Stimulated activated CD4-positive, alpha-beta T cell treated with anti-CD3 and anti-CD28 coated beads, Interleukin-1b, Interleukin-23, amount 100 ng/mL, for 4 hours (primary cell): ENCODE results near the gene TP53I11.

Source experiments
- DNase-seq, 2 donors: peaks; one replicate each; pipeline ENCODE4 v3.0.0-alpha.2; 2020; ENCODE audit warnings: low read depth in 2 of 2

The TP53I11 gene, protein sequence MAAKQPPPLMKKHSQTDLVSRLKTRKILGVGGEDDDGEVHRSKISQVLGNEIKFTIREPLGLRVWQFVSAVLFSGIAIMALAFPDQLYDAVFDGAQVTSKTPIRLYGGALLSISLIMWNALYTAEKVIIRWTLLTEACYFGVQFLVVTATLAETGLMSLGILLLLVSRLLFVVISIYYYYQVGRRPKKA

GRCh38 chr11:44950625-44951476 lies at the start of gene TP53I11:
TSS of gene TP53I11 (minus strand) at chr11:44950883. CDS start at chr11:44938335, 12,548 bp downstream.
- peak; percentile 64 to 67 for DNase-seq

DNA sequence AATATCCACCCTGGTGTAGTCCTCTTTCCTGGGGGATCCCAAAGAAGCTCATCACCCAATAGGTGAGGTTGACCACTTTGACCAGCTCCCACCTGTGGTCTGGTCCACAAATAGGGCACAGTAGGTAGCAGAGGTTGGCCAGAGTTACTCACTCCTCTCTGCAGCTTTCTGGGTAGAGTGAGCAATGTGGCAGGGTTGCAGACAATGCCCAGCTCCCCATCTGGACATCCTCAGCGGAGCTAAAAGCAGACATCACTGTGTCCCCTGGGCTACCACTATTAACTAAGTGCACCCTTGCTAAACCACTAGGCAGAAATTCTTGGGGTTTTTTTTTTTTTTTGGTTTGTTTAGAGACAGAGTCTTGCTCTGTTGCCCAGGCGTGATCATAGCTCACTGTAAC lies 48.4 kb upstream of the TP53I11 start:
- DNase-seq = no peak

DNA sequence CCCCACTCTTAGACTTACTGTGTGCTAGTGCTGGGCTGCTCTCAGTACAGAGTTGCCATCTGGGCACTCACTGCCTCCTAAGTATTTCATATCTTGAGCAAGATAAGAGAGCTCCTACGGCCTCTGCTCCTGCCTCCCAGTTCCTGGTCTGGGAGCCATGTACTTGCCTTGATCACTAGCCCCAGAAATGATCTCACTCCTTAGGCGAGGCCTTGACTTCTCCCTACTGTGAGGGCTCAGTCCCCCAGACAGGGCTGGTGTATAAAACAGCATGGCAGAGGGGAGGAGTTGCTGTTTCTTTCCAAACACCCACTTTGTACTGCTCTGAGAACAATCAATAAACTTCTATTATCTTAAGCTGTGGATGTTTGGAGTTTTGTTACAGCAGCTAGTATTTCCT lies 47.4 kb upstream of the TP53I11 start:
- DNase-seq = no peak

DNA sequence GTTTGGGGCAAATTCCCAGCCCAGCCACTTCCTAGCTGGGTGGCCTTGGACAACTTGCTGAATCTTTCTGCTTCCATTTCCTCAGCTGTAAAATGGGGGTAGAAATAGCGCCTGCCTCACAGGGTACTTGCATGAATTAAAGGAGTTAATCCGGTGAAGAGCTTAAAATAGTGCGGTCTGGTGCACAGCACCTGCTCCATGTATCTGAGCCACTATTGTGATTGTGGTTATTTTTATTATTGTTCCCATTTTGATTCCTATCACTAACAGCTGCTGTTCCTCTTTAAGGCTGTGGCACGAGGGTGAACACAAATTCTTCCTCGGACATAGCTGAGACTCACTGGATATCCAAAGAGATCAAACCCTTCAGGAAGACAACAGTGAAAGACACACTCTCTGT lies 46.9 kb upstream of the TP53I11 start:
- no peak for DNase-seq

DNA sequence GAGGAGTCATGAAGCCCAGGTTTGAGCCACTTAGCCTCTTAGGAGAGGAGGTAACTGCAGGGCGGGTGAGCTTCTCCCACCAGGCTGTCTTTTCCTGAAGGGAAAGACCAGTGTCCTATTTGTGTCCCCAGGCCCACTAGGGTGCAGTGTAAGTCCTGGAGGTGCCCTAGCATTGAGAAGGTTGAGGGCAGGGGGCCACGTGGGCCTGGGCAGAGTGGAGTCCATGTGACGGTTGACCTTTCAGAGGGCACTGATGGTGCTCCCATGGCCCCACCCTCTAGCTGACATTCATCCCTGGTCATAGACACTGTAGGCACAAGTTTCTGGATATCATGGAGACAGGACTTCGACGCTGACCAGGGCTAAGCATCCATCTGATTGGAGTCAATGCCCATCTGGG lies 44.1 kb upstream of the TP53I11 start:
- DNase-seq = no peak

DNA sequence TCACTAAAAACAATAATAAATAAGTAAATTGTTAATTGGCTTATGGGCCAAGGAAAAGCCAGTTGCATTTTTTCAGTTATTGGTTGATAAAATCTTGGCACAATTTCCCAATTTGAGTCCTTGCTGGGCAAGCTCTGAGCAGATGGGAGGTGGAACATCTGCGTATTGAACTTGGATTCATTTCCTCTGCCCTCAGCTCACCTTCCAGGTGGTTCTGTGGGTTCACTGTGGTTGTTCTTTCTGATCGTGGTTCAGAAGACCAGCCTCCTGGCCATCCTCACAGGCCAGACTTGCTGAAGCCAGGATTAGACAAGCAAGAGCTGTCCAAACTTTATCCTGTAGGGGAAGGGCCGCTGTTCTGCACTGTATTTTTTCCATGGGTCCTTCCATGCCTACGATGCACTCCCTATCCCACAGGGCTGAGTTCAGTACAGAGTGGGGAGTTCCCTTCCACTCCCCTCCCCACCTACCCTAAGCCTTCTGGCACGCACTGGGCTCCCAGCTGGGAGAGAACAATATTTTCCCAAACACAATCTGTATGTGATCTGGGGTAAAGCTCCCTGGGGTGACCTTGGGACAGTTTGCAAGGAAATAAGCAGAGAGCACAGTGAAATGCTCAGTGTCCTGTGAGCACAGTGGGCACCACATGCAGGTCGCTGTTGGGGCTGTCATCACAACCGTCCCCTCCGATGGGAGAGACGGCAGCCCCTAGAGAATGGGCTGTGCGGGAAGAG lies 43.5 kb upstream of the TP53I11 start:
- no peak for DNase-seq

- no peak for DNase-seq
Measured at GRCh38 chr11:44992774-44993173, 42.1 kb upstream of the TP53I11 start.

DNA sequence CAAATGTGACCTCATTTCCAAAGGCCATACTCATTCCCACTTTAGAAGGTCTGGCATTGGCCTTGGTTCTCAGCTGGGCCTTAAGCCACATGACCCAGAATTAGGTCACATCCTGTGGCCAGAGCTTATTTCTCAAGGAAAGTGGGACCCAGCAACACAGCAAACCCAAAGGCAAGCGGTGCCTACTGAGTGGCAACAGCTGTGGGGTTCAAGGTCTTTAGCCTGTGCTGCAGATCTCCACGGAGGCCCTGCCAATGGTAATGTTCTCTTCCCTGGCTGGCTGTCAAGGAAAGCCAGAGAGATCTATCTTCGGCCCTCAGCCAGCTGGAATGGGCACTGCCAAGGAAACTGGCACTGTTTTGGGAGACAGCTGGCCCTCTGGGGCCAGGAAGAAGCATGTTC lies 41.5 kb upstream of the TP53I11 start:
- no peak for DNase-seq

DNA sequence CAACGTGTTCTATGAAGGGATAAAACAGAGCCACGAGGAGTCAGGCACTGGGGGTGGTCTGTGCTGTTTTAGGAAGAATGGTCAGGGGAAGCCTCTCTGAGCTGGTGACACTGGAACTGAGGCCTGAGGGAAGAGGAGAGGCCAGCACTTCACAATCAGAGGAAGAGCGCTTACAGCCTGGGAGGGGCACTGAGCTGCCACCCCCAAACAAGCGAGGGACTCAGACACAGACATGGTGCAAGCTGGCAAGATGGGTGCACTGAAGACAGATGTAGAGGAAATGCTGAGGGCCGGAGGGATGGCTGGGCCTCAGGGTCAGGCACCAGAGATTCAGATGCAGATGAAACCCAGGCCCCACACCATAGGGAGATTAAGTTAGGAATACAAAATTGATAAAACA lies 40.0 kb upstream of the TP53I11 start:
- no peak for DNase-seq

- DNase-seq = no peak
Measured at GRCh38 chr11:44989831-44990566, 39.3 kb upstream of the TP53I11 start.

GRCh38 chr11:44988981-44989635 lies 38.4 kb upstream of the TP53I11 start:
- no peak for DNase-seq

DNA sequence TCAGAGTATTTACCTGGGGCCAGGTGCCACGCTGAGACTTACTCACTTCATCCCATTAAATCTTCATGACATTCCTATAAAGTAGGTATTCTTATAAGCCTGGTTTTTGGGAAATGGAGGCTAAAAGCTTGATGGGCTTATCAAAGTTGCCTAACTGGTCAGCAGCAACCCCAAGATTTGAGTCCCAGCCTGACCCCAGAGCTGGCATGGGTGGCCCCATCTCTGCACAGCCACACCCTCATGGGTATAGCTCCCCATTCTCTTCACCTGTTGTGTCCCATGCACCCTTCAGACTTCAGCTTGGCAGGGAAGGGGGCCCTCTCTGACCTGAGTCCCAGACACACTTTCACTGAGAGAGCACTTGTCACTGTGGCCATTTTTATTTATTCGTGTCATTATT lies 37.4 kb upstream of the TP53I11 start:
- DNase-seq = no peak

GRCh38 chr11:44987506-44987905 lies 36.8 kb upstream of the TP53I11 start:
- no peak for DNase-seq

DNA sequence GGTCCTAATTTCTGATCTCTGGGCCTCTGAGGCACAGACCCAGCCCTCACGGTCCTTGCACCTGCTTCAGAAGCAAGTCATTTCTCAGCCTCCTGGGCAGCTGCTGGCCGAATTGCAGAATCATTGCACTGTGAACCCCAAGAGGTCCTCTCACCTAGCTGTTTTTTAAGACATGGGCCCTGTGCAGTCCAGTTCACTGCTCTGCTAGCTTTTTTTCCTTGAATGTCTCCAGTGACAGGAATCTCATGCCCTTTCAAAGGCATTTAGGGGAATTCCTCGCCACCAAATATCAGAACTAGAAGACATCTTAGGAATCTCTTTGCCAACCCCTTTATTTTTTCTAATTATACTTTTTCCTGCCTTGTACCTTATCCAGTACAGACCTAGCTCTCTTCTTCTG lies 35.6 kb upstream of the TP53I11 start:
- DNase-seq = no peak

- no peak for DNase-seq
Measured at GRCh38 chr11:44985721-44986120, 35.0 kb upstream of the TP53I11 start.

GRCh38 chr11:44983786-44984185 lies 33.1 kb upstream of the TP53I11 start:
- no peak for DNase-seq

- DNase-seq = no peak
Measured at GRCh38 chr11:44982496-44983062, 31.9 kb upstream of the TP53I11 start.

DNA sequence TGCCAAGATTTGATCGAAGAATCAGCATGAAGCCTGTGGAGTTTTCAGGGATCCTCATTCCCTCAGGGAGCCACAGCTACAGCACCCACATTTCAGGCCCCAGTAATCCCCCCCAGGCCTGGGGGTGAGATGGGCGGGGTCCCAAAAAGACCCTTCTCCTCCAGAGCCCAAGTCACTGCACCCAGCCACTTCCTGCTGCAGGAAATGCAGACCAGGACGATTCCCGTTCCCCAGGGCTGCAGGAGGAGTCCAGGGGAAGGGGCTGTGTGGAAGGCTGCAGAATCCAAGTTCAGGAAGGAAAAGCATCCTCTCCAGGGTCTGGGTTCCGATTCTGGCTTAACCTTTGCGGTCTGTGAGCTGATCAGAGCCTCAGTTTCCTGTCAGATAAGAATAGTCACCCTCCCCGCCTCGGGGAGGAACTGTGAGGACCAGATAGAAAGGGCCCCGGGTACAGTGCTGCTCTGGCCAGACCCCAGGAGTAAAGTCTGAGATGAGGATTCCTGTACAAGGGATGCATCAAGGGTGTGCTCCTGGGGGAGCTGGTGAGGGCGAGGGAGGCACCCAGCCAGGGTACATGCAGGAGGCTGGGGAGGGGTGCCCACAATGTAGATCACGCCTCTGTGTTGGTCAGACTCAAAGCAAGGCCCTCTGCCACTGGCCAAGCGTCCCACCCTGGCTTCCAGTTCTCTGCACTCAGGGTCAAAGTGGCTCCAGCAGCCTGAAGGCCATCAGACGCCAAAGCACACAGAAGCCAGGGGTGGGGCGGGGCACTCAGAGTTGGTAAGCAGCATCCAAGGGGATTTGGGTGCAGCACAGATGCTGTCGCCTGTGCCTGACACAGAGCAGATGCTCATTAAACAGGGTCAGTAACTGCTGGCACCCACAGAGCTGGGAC lies 30.1 kb upstream of the TP53I11 start:
- no peak for DNase-seq

DNA sequence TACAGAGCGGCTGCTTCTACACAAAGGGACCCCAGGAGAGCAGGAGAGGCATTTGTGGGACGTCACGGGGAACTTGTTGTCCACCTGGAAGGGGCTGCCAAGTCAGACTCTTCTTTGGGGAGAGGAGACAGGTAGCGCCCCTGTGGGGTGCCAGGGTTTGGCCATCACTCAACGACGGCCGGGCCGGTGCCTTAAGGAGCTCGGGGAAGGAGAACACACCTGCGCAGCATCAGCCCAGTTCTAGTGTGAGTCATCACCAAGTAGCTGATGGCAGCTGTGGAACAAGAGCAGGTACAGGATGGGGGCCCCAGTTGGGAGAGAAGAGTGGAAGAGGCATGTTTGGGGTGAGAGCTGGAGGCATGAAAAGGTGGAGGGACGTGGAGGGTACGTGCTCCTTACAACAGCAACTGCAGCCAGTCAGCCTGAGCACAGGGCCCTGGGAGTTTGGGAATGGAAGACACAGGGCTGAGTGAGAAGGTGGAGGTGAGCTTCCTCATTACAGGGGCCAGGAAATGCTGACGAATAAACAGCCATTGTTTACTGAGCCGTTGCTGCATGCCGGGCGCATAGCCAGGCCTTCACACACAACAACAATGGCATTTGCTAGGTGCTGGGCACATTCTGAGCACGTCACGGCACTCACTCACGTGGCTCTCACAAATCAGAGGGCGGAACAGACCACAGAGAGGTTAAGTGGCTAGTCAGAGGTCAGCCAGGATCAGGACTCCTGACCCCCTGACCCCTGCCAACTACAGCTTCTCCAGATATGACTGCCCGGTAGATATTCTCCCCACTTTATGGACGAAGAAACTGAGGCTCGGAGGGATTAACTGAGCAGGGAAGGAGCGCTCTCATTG lies 29.1 kb upstream of the TP53I11 start:
- DNase-seq = no peak
